SK-N-MC (cell line): ENCODE measurements around the gene IQSEC3.
"Not testable (repeated sequence)": the region's sequence is repeated elsewhere in the genome, so short reads cannot be mapped to it uniquely, and the experiment has no call there.

Source experiments
- DNase-seq: peaks from one replicate; pipeline ENCODE4 v3.0.0-alpha.2; 2011; ENCODE audit warnings: low read depth, low spot score
- H3K27ac ChIP-seq: fragments of 200-600 bp; sonication (generic); 2 replicates; pipeline ENCODE4 v1.5.1; 2016; ENCODE audit warnings: mixed run types
- H3K36me3 ChIP-seq: fragments of 200-600 bp; sonication (generic); 2 replicates; pipeline ENCODE4 v1.6.1; 2017; ENCODE audit warnings: antibody characterized with exemption, low read length, mixed read lengths; ENCODE audit not compliant: insufficient read depth
- H3K4me3 ChIP-seq: fragments of 200-600 bp; sonication (generic); 2 replicates; pipeline ENCODE4 v1.5.1; 2016
- H3K9ac ChIP-seq: fragments of 200-600 bp; sonication (generic); 2 replicates; pipeline ENCODE4 v1.8.0; 2017; ENCODE audit warnings: mixed run types, mixed read lengths; ENCODE audit not compliant: insufficient read length
- H3K9me3 ChIP-seq: fragments of 200-600 bp; sonication (generic); 2 replicates; pipeline ENCODE4 v1.6.1; 2017; ENCODE audit warnings: low read depth, mild to moderate bottlenecking, antibody characterized with exemption, low read length, moderate library complexity, mixed read lengths
- EZH2 ChIP-seq: fragments of 200-600 bp; sonication (generic); IDR thresholded peaks from one replicate; pipeline ENCODE4 v1.6.1; 2017; ENCODE audit warnings: antibody characterized with exemption
- FOXP2 ChIP-seq: optimal IDR thresholded peaks from 2 replicates; pipeline ENCODE3; 2011; ENCODE audit warnings: mild to moderate bottlenecking, moderate library complexity; ENCODE audit not compliant: insufficient read depth; ENCODE audit errors: extremely low read length, control extremely low read depth
- POLR2AphosphoS5 ChIP-seq: IDR thresholded peaks from 2 replicates; pipeline ENCODE4 v1.6.1; 2012; ENCODE audit warnings: mild to moderate bottlenecking, low read depth, low read length, borderline replicate concordance

Gene IQSEC3

GRCh38 chr12:54750-55535 lies 11.6 kb upstream of the IQSEC3 start:
- Histone ChIP-seq H3K4me3 (no peak overlapping the region), H3K36me3 (no peaks in the 10 kb centered on the region), H3K9me3 (no peaks in the 10 kb centered on the region), H3K27ac (no peak overlapping the region), H3K9ac (no peak overlapping the region)
- TF ChIP-seq FOXP2 (no peak), POLR2AphosphoS5 (no peak), EZH2 (no peak)
- no peak for DNase-seq

GRCh38 chr12:56683-57346 lies 9.8 kb upstream of the IQSEC3 start:
- H3K9me3 ChIP-seq: no peaks in the 10 kb centered on the region
- no peak overlapping the region for H3K27ac ChIP-seq
- no peak overlapping the region for H3K9ac ChIP-seq
- DNase-seq: no peak
- H3K4me3 ChIP-seq: no peak overlapping the region
- TF ChIP-seq POLR2AphosphoS5 (no peak), FOXP2 (no peak), EZH2 (no peak)
- no peaks in the 10 kb centered on the region for H3K36me3 ChIP-seq

GRCh38 chr12:57539-57938 lies 9.0 kb upstream of the IQSEC3 start:
- Histone ChIP-seq H3K27ac (no peak overlapping the region), H3K9me3 (no peaks in the 10 kb centered on the region), H3K9ac (no peak overlapping the region), H3K36me3 (no peaks in the 10 kb centered on the region), H3K4me3 (no peak overlapping the region)
- TF ChIP-seq FOXP2 (no peak), EZH2 (no peak), POLR2AphosphoS5 (no peak)
- DNase-seq: no peak

DNA sequence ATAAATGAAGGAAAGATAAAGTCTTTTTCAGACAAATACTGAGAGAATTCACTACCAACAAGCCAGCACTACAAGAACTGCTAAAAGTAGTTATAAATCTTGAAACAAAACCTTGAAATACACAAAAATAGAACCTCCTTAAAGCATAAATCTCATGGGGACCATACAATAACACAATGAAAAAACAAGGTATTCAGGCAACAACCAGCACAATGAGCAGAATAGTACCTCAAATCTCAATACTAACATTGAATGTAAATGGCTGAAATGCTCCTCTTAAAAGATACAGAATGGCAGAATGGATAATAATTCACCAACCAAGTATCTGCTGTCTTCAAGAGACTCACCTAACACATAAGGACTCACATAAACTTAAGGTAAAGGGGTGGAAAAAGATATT lies 7.7 kb upstream of the IQSEC3 start:
- TF ChIP-seq POLR2AphosphoS5: no peak
- no peak for TF ChIP-seq EZH2
- TF ChIP-seq FOXP2: no peak
- DNase-seq: no peak
- H3K9ac ChIP-seq: no peak overlapping the region
- H3K4me3 ChIP-seq: no peak overlapping the region
- H3K36me3 ChIP-seq: no peaks in the 10 kb centered on the region
- no peak overlapping the region for H3K27ac ChIP-seq
- no peaks in the 10 kb centered on the region for H3K9me3 ChIP-seq

- not testable (repeated sequence) for H3K9me3 ChIP-seq, H3K9ac ChIP-seq, DNase-seq, H3K27ac ChIP-seq, H3K36me3 ChIP-seq, H3K4me3 ChIP-seq
Observed at GRCh38 chr12:61845-62244, 4.7 kb upstream of the IQSEC3 start.

- H3K9ac ChIP-seq, H3K9me3 ChIP-seq: not testable (repeated sequence)
Observed at GRCh38 chr12:65491-66063, 990 bp upstream of the IQSEC3 start.

DNA sequence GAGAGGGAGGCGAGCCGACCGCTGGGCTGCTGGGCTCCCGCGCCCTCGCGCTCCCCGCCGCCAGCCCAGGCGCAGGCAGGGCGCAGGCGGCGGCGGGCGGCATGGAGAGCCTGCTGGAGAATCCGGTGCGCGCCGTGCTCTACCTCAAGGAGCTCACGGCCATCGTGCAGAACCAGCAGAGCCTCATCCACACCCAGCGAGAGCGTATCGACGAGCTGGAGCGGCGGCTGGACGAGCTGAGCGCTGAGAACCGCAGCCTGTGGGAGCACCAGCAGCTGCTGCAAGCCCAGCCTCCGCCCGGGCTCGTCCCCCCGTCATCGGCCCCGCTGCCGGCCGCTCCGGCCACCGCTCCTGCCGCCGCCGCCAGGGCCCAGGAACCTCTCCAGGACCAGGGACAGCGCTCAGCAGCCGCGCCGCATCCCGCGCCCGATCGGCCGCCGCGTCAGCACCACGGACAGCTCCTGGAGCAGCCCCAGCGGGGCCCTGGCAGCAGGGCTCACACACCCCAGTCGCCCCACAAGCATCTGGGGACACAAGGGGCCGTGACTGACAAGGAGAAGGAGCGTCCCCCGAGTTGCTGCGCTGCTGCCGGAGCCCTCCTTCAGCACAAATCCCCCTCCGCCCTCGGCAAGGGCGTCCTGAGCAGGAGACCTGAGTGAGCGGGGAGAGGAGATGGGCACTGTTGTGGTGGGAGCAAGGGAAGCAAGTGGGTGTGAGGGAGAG lies 376 bp downstream of the IQSEC3 start:
- DNase-seq, H3K9me3 ChIP-seq, H3K9ac ChIP-seq, H3K27ac ChIP-seq, H3K4me3 ChIP-seq, H3K36me3 ChIP-seq: not testable (repeated sequence)

More at GRCh38 chr12:65491-66063, 990 bp upstream of the IQSEC3 start:
- not testable (repeated sequence) for H3K4me3 ChIP-seq, H3K36me3 ChIP-seq, H3K27ac ChIP-seq, DNase-seq

GRCh38 chr12:69677-70076 lies 3.1 kb downstream of the IQSEC3 start:
- not testable (repeated sequence) for H3K27ac ChIP-seq, H3K36me3 ChIP-seq, H3K4me3 ChIP-seq, DNase-seq, H3K9me3 ChIP-seq, H3K9ac ChIP-seq

DNA sequence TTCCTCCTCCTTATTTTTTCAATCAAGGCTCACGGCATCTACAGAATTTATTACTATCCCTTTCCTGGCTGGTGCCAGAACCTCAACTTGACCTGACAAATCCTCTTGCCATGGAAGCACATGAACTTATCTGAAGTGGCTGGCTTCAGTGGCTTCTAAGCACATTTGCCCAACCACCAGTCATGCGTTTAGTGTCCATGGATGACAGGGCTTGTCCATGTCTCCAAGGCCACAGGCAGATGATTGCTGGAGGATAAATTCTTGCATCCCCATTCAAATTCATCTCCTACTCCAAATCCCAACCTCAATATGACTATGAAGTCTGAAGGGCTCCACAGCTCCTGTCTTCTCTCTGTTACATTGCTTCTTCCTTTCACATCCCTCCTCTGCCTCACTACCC lies 4.0 kb downstream of the IQSEC3 start:
- H3K4me3 ChIP-seq, H3K9me3 ChIP-seq, DNase-seq, H3K9ac ChIP-seq, H3K27ac ChIP-seq, H3K36me3 ChIP-seq: not testable (repeated sequence)

GRCh38 chr12:72018-72417 lies 5.5 kb downstream of the IQSEC3 start:
- not testable (repeated sequence) for H3K9me3 ChIP-seq, DNase-seq, H3K4me3 ChIP-seq, H3K36me3 ChIP-seq, H3K27ac ChIP-seq, H3K9ac ChIP-seq

DNA sequence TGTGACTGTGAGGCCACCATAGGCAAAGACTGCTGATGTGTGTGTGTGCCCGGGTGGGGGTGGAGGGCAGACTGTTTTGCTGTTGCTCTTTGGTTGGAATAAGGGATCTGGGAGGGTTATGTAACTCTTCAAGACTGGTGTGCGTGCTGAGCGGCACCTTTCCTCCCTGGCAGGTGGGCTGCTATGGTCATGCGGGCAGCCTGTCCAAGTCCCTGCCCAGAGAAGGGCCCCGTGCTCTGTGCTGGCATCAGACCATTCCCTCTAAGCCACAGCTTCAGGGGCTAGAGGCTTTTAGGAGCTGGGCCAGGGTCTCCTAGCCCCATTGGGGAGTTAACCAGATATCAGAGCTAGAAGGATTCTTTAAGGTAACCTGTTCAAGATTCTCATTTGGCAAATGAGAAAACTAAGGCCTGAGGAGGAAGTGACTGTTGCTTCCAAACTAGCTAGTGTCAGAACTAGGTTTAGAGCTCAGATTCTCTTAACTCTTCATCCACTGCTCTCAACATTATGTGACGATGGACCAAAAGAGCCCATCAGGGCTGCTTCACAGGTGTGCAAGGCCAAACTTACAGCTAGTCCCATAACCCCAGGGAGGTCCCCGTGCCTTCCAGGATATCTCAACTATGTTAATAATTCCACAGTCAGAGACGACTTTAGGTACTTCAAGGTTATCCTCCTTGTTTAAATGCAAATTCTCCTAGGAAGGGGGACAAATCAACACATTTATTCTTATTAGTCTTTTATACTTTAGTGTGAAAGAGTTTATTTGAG lies 8.0 kb downstream of the IQSEC3 start:
- H3K36me3 ChIP-seq, H3K27ac ChIP-seq, H3K9me3 ChIP-seq, H3K4me3 ChIP-seq, H3K9ac ChIP-seq, DNase-seq: not testable (repeated sequence)

DNA sequence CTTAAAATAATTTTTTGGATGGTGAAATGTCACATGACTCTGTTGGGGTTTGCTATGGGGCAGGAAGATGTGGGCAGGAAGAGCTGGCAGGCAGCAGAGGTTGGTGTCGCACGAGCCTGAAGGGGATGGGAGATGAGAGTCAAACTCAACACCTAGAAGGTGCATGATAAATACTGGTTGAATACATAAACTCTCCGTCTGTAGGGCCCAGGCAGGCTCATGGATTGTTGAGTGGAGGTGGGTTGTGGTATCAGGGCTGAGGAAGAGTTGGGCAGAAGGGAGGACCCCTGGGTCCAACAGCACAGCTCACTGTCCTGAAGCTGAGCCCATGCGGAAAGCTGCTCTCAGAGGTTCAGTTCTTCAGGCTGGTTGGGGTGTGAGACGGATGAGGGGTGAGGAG lies 9.0 kb downstream of the IQSEC3 start:
- not testable (repeated sequence) for H3K4me3 ChIP-seq, DNase-seq, H3K9me3 ChIP-seq, H3K27ac ChIP-seq, H3K9ac ChIP-seq, H3K36me3 ChIP-seq
